ENCODE data around the gene CBX8.

The CBX8 gene
- total RNA-seq = 1.9 to 2.5 reads per million in 2 donors

- DNase-seq = peak; percentile 96
These were observed at the start of gene CBX8 for GRCh38 chr17:79796763-79797491. TSS of gene CBX8 (minus strand) at chr17:79797077. CDS start at chr17:79796998, 79 bp downstream.

- DNase-seq = no peak
These were observed 48.7 kb upstream of the CBX8 start for GRCh38 chr17:79845601-79845949.

- DNase-seq = peak; percentile 43
These were observed 48.2 kb upstream of the CBX8 start for GRCh38 chr17:79844869-79845600.

- DNase-seq = no peak
These were observed 47.2 kb upstream of the CBX8 start for GRCh38 chr17:79843816-79844800.

- peak; percentile 11 for DNase-seq
These were observed 46.6 kb upstream of the CBX8 start for GRCh38 chr17:79843474-79843815.

- peak; percentile 12 for DNase-seq
These were observed 46.0 kb upstream of the CBX8 start for GRCh38 chr17:79842656-79843473.

- no peak for DNase-seq
These were observed 45.3 kb upstream of the CBX8 start for GRCh38 chr17:79842136-79842655.

- DNase-seq = peak; percentile 18
These were observed 44.7 kb upstream of the CBX8 start for GRCh38 chr17:79841369-79842135.

- DNase-seq = no peak
These were observed 44.1 kb upstream of the CBX8 start for GRCh38 chr17:79840989-79841286.

- peak; percentile 20 for DNase-seq
These were observed 43.6 kb upstream of the CBX8 start for GRCh38 chr17:79840269-79840988.

- peak; percentile 87 for DNase-seq
These were observed 42.7 kb upstream of the CBX8 start, which contains the start of gene CBX4 for GRCh38 chr17:79839356-79840268. TSS of gene CBX4 (minus strand) at chr17:79839440. CDS start at chr17:79839251, 189 bp downstream.

- peak; percentile 39 for DNase-seq
These were observed 41.8 kb upstream of the CBX8 start for GRCh38 chr17:79838522-79839274.

- peak; percentile 20 for DNase-seq
These were observed 41.1 kb upstream of the CBX8 start for GRCh38 chr17:79837888-79838521.

GRCh38 chr17:79836972-79837887 is 40.4 kb upstream of the CBX8 start:
- peak; percentile 21 for DNase-seq

GRCh38 chr17:79836510-79836971 is 39.7 kb upstream of the CBX8 start:
- DNase-seq = no peak

GRCh38 chr17:79835953-79836509 is 39.2 kb upstream of the CBX8 start:
- DNase-seq = no peak

Measured in T-helper 9 cell (primary cell).